K562 (cell line): ENCODE results near the gene RFX3.

ENCODE experiments used
- ARID2 ChIP-seq: fragments of 450-650 bp; IDR thresholded peaks from 2 replicates; pipeline ENCODE4 v1.6.1; 2017; ENCODE audit warnings: antibody characterized with exemption, mild to moderate bottlenecking
- CHD1 ChIP-seq: fragments of 200-600 bp; sonication (generic); IDR thresholded peaks from one replicate; pipeline ENCODE4 v1.6.1; 2012; ENCODE audit warnings: mild to moderate bottlenecking, moderate library complexity, low read length, inconsistent platforms
- GABPA ChIP-seq: fragments of 200-800 bp; sonication (Bioruptor generic); conservative IDR thresholded peaks from 2 replicates; pipeline ENCODE4 v1.6.1; 2016; ENCODE audit warnings: low read depth, missing genetic modification characterization, missing compliant biosample characterization
- GTF2F1 ChIP-seq: IDR thresholded peaks from 2 replicates; pipeline ENCODE4 v1.6.1; 2011; ENCODE audit warnings: low read depth, low read length, improper control_type of control experiment
- IRF2 ChIP-seq: sonication (generic); formaldehyde crosslinking; IDR thresholded peaks from 2 replicates; pipeline ENCODE4 v1.8.1; 2022; ENCODE audit warnings: mild to moderate bottlenecking, missing genetic modification reagents
- PHB2 ChIP-seq: fragments of 450-650 bp; IDR thresholded peaks from 2 replicates; pipeline ENCODE4 v1.6.1; 2017; ENCODE audit warnings: low read depth
- SMAD1 ChIP-seq: fragments of 150-350 bp; IDR thresholded peaks from 2 replicates; pipeline ENCODE4 v1.6.1; 2014; ENCODE audit warnings: low read length, low read depth; ENCODE audit not compliant: partially characterized antibody
- TF ChIP-seq, protein P1 (sequence below): fragments of 450-650 bp; formaldehyde crosslinking; IDR thresholded peaks from 2 replicates; pipeline ENCODE4 v1.4.0; 2020; ENCODE audit warnings: mild to moderate bottlenecking
- TF ChIP-seq, protein P2 (sequence below), 3 experiments: IDR thresholded peaks in 2 of 3; conservative IDR thresholded peaks in 1 of 3; 2 replicates each; pipeline ENCODE4 v1.5.1; 2011 to 2012; ENCODE audit warnings: low read length in 3 of 3, mild to moderate bottlenecking in 3 of 3, control low read depth in 2 of 3, improper control_type of control experiment in 1 of 3, inconsistent platforms in 1 of 3, low read depth in 1 of 3, mixed read lengths in 1 of 3, moderate library complexity in 1 of 3; ENCODE audit not compliant: insufficient read depth in 2 of 3
- TF ChIP-seq, protein P3 (sequence below): fragments of 450-650 bp; formaldehyde crosslinking; IDR thresholded peaks from 2 replicates; pipeline ENCODE4 v1.4.0; 2020; ENCODE audit warnings: mild to moderate bottlenecking, moderate library complexity
- TF ChIP-seq, protein P4 (sequence below): sonication (generic); formaldehyde crosslinking; IDR thresholded peaks from 2 replicates; pipeline ENCODE4 v1.9.0; 2022; ENCODE audit warnings: mild to moderate bottlenecking, missing genetic modification reagents
- TF ChIP-seq, protein P5 (sequence below): fragments of 450-650 bp; IDR thresholded peaks from 2 replicates; pipeline ENCODE4 v1.6.1; 2016; ENCODE audit warnings: low read depth, mild to moderate bottlenecking, moderate library complexity

DNA sequence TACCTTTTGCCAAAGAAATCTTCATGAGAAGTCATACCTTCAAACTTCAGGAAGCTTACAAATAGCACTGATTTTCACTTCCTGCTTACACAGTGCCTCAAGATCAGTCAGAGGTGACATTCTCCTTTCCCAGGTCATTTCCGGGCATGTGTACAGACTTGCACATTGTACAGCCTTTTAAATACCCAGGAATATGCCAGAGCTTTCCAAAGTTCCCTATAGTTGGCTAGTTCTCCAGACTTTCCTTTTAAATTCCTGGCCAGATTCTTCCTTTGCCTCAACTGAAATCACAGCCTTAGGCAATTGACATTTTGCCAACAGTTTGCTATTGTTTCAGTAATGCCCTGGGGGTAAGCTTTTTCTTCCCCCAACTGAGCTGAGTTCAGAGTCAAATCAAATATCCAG is 47.2 kb downstream of the RFX3 start:
- TF ChIP-seq PHB2: no peak
- TF ChIP-seq, protein P1, sequence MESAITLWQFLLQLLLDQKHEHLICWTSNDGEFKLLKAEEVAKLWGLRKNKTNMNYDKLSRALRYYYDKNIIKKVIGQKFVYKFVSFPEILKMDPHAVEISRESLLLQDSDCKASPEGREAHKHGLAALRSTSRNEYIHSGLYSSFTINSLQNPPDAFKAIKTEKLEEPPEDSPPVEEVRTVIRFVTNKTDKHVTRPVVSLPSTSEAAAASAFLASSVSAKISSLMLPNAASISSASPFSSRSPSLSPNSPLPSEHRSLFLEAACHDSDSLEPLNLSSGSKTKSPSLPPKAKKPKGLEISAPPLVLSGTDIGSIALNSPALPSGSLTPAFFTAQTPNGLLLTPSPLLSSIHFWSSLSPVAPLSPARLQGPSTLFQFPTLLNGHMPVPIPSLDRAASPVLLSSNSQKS (CRISPR knock-in tag): no peak
- TF ChIP-seq SMAD1: no peak
- no peak for TF ChIP-seq GTF2F1
- TF ChIP-seq ARID2: no peak
- TF ChIP-seq GABPA: no peak
- TF ChIP-seq, protein P2, sequence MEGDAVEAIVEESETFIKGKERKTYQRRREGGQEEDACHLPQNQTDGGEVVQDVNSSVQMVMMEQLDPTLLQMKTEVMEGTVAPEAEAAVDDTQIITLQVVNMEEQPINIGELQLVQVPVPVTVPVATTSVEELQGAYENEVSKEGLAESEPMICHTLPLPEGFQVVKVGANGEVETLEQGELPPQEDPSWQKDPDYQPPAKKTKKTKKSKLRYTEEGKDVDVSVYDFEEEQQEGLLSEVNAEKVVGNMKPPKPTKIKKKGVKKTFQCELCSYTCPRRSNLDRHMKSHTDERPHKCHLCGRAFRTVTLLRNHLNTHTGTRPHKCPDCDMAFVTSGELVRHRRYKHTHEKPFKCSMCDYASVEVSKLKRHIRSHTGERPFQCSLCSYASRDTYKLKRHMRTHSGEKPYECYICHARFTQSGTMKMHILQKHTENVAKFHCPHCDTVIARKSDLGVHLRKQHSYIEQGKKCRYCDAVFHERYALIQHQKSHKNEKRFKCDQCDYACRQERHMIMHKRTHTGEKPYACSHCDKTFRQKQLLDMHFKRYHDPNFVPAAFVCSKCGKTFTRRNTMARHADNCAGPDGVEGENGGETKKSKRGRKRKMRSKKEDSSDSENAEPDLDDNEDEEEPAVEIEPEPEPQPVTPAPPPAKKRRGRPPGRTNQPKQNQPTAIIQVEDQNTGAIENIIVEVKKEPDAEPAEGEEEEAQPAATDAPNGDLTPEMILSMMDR (IDR thresholded peaks at IDR 0.05 in 2 of 3, conservative IDR thresholded peaks at IDR 0.05 in 1 of 3; ENCODE audit: insufficient read depth in 2 of 3, low read depth in 1 of 3, low read length in 3 of 3): no peak
- no peak for TF ChIP-seq IRF2 (CRISPR knock-in tag)
- TF ChIP-seq CHD1: no peak
- TF ChIP-seq, protein P3, sequence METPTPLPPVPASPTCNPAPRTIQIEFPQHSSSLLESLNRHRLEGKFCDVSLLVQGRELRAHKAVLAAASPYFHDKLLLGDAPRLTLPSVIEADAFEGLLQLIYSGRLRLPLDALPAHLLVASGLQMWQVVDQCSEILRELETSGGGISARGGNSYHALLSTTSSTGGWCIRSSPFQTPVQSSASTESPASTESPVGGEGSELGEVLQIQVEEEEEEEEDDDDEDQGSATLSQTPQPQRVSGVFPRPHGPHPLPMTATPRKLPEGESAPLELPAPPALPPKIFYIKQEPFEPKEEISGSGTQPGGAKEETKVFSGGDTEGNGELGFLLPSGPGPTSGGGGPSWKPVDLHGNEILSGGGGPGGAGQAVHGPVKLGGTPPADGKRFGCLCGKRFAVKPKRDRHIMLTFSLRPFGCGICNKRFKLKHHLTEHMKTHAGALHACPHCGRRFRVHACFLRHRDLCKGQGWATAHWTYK (CRISPR knock-in tag): no peak
- TF ChIP-seq, protein P4, sequence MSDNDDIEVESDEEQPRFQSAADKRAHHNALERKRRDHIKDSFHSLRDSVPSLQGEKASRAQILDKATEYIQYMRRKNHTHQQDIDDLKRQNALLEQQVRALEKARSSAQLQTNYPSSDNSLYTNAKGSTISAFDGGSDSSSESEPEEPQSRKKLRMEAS (CRISPR knock-in tag): no peak
- TF ChIP-seq, protein P5, sequence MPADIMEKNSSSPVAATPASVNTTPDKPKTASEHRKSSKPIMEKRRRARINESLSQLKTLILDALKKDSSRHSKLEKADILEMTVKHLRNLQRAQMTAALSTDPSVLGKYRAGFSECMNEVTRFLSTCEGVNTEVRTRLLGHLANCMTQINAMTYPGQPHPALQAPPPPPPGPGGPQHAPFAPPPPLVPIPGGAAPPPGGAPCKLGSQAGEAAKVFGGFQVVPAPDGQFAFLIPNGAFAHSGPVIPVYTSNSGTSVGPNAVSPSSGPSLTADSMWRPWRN: no peak
